ENCODE results near the gene TRIM14. TPM values are rescaled to one million over a fixed set of nuclear protein-coding genes. Genes with fewer than 3 reads are reported as not detected.

The TRIM14 gene
- total RNA-seq, 1 experiment from 2014 or later = 20.2 TPM

GRCh38 chr9:98162613-98163012 is 43.6 kb upstream of the TRIM14 start:
- Histone ChIP-seq H3F3A (ENCODE audit: insufficient read depth, low read depth) (no peaks in the 10 kb centered on the region), H3K27me3 (ENCODE audit: insufficient read depth, low read depth) (no peaks in the 10 kb centered on the region), H3K4me2 (no peak overlapping the region), H3K79me2 (ENCODE audit: low read depth) (no peaks in the 10 kb centered on the region), H4K20me1 (ENCODE audit: insufficient read depth) (no peaks in the 10 kb centered on the region), H3K4me1 (replicated peaks; ENCODE audit: insufficient read depth) (no peaks in the 10 kb centered on the region), H3K4me3 (no peak overlapping the region), H3K36me3 (ENCODE audit: low read depth) (no peaks in the 10 kb centered on the region), H2AFZ (no peak overlapping the region), H3K9me3 (ENCODE audit: insufficient read depth, low read depth) (no peaks in the 10 kb centered on the region), H3K27ac (no peak overlapping the region), H3K9me2 (ENCODE audit: insufficient read depth) (no peaks in the 10 kb centered on the region)
- intact Hi-C loops (cut with micrococcal nuclease; ENCODE audit: unreplicated experiment) = no loop called here
- TF ChIP-seq, protein P1, sequence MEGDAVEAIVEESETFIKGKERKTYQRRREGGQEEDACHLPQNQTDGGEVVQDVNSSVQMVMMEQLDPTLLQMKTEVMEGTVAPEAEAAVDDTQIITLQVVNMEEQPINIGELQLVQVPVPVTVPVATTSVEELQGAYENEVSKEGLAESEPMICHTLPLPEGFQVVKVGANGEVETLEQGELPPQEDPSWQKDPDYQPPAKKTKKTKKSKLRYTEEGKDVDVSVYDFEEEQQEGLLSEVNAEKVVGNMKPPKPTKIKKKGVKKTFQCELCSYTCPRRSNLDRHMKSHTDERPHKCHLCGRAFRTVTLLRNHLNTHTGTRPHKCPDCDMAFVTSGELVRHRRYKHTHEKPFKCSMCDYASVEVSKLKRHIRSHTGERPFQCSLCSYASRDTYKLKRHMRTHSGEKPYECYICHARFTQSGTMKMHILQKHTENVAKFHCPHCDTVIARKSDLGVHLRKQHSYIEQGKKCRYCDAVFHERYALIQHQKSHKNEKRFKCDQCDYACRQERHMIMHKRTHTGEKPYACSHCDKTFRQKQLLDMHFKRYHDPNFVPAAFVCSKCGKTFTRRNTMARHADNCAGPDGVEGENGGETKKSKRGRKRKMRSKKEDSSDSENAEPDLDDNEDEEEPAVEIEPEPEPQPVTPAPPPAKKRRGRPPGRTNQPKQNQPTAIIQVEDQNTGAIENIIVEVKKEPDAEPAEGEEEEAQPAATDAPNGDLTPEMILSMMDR (conservative IDR thresholded peaks at IDR 0.05) = no peak
- TF ChIP-seq EZH2 (IDR thresholded peaks at IDR 0.05; ENCODE audit: low read depth) = no peak
- POLR2A ChIA-PET (ENCODE audit: unreplicated experiment) = no interaction called here
- no peak for DNase-seq
- no TSS peak for BruUV-seq (replicated peaks)
- CTCF ChIA-PET = no interaction called here

- Histone ChIP-seq H3K27ac (no peak overlapping the region), H2AFZ (no peak overlapping the region), H3K9me3 (ENCODE audit: insufficient read depth, low read depth) (no peaks in the 10 kb centered on the region), H3K27me3 (ENCODE audit: insufficient read depth, low read depth) (no peaks in the 10 kb centered on the region), H3K36me3 (ENCODE audit: low read depth) (no peaks in the 10 kb centered on the region), H3K79me2 (ENCODE audit: low read depth) (no peaks in the 10 kb centered on the region), H3K4me1 (replicated peaks; ENCODE audit: insufficient read depth) (no peaks in the 10 kb centered on the region), H3K9me2 (ENCODE audit: insufficient read depth) (no peaks in the 10 kb centered on the region), H4K20me1 (ENCODE audit: insufficient read depth) (no peaks in the 10 kb centered on the region), H3F3A (ENCODE audit: insufficient read depth, low read depth) (no peaks in the 10 kb centered on the region), H3K4me3 (no peak overlapping the region), H3K4me2 (no peak overlapping the region)
- intact Hi-C loops (cut with micrococcal nuclease; ENCODE audit: unreplicated experiment) = no loop called here
- TF ChIP-seq, protein P1 (conservative IDR thresholded peaks at IDR 0.05) = no peak
- no peak for TF ChIP-seq EZH2 (IDR thresholded peaks at IDR 0.05; ENCODE audit: low read depth)
- ChIA-PET CTCF (no interaction called here), POLR2A (ENCODE audit: unreplicated experiment) (no interaction called here)
- no TSS peak for BruUV-seq (replicated peaks)
- DNase-seq = no peak
These were observed 42.8 kb upstream of the TRIM14 start for GRCh38 chr9:98161851-98162250.

GRCh38 chr9:98159790-98160189 is 40.8 kb upstream of the TRIM14 start:
- Histone ChIP-seq H3K27ac (no peak overlapping the region), H3K27me3 (ENCODE audit: insufficient read depth, low read depth) (no peaks in the 10 kb centered on the region), H2AFZ (no peak overlapping the region), H3K4me3 (no peak overlapping the region), H3K79me2 (ENCODE audit: low read depth) (no peaks in the 10 kb centered on the region), H3K9me2 (ENCODE audit: insufficient read depth) (no peaks in the 10 kb centered on the region), H3F3A (ENCODE audit: insufficient read depth, low read depth) (peaks cover 8% of the 10 kb centered on the region), H4K20me1 (ENCODE audit: insufficient read depth) (no peaks in the 10 kb centered on the region), H3K36me3 (ENCODE audit: low read depth) (no peaks in the 10 kb centered on the region), H3K4me2 (no peak overlapping the region), H3K4me1 (replicated peaks; ENCODE audit: insufficient read depth) (peaks cover 11% of the 10 kb centered on the region), H3K9me3 (ENCODE audit: insufficient read depth, low read depth) (no peaks in the 10 kb centered on the region)
- DNase-seq = no peak
- CTCF ChIA-PET = no interaction called here
- TF ChIP-seq, protein P1 (conservative IDR thresholded peaks at IDR 0.05) = no peak
- no peak for TF ChIP-seq EZH2 (IDR thresholded peaks at IDR 0.05; ENCODE audit: low read depth)
- POLR2A ChIA-PET (ENCODE audit: unreplicated experiment) = no interaction called here
- intact Hi-C loops (cut with micrococcal nuclease; ENCODE audit: unreplicated experiment) = no loop called here
- no TSS peak for BruUV-seq (replicated peaks)
